ENCODE measurements around the gene SCYL3.

GRCh38 chr1:169812131-169812530, 81.6 kb downstream of the SCYL3 start:
- TF ChIP-seq EZH2 (IDR thresholded peaks at IDR 0.05; ENCODE audit: low read length, unreplicated experiment) (no peak), CTCF (conservative IDR thresholded peaks at IDR 0.05; ENCODE audit: low read depth, low read length) (no peak), EZH2phosphoT487 (IDR thresholded peaks at IDR 0.05; ENCODE audit: borderline replicate concordance, low read length) (no peak)
